Activated naive CD8-positive, alpha-beta T cell treated with anti-CD3 and anti-CD28 coated beads, Interleukin-2, amount 10 ng/mL, durations not matched to agents 7 days and 5 days (primary cell): ENCODE results near the gene SARS1. TPM values are rescaled to one million over a fixed set of nuclear protein-coding genes. Genes with fewer than 3 reads are reported as not detected.

Source experiments
- ATAC-seq: fragments of 150-1000 bp; cut with Tn5 transposase; one replicate; pipeline ENCODE4 v1.10.0; 2021; ENCODE audit warnings: low read depth, moderate library complexity
- POLR2A ChIA-PET: fragments of 350-600 bp; sonication (Branson Sonifier 250); formaldehyde crosslinking; loops from one replicate; lab custom pipeline; 2021; ENCODE audit warnings: antibody characterized with exemption; lab: Charles Lee
- DNase-seq: peaks from one replicate; pipeline ENCODE4 v3.0.0; 2021
- H3K27ac Mint-ChIP-seq: one replicate; pipeline ENCODE4 v1.8.0; 2022; ENCODE audit warnings: mild to moderate bottlenecking, mixed read lengths
- H3K27me3 Mint-ChIP-seq: one replicate; pipeline ENCODE4 v1.8.0; 2022; ENCODE audit warnings: mild to moderate bottlenecking, moderate library complexity, mixed read lengths
- H3K36me3 Mint-ChIP-seq: one replicate; pipeline ENCODE4 v1.8.0; 2021; ENCODE audit warnings: mild to moderate bottlenecking, mixed read lengths
- H3K4me1 Mint-ChIP-seq: one replicate; pipeline ENCODE4 v1.8.0; 2021; ENCODE audit warnings: mixed read lengths
- H3K4me3 Mint-ChIP-seq: one replicate; pipeline ENCODE4 v1.8.0; 2022; ENCODE audit warnings: mild to moderate bottlenecking, moderate library complexity, mixed read lengths
- H3K9me3 Mint-ChIP-seq: one replicate; pipeline ENCODE4 v1.8.0; 2021; ENCODE audit warnings: mixed read lengths
- total RNA-seq, 2 experiments: library from RNA; stranded (reverse); gene quantifications; one replicate each; pipeline ENCODE4 v1.2.3, GENCODE V29; 2021

Gene SARS1
- total RNA-seq, 2 experiments from 2014 or later = 176 to 184 TPM

DNA sequence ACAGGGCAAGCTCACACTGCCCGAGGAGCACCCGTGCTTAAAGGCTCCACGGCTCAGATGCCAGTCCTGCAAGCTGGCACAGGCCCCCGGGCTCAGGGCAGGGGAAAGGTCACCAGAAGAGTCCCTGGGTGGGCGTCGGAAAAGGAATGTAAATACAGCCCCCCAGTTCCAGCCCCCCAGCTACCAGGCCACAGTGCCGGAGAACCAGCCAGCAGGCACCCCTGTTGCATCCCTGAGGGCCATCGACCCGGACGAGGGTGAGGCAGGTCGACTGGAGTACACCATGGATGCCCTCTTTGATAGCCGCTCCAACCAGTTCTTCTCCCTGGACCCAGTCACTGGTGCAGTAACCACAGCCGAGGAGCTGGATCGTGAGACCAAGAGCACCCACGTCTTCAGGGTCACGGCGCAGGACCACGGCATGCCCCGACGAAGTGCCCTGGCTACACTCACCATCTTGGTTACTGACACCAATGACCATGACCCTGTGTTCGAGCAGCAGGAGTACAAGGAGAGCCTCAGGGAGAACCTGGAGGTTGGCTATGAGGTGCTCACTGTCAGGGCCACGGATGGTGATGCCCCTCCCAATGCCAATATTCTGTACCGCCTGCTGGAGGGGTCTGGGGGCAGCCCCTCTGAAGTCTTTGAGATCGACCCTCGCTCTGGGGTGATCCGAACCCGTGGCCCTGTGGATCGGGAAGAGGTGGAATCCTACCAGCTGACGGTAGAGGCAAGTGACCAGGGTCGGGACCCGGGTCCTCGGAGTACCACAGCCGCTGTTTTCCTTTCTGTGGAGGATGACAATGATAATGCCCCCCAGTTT is 36.9 kb downstream of the SARS1 start:
- Mint-ChIP-seq H3K4me1 (no peaks in the 10 kb centered on the region), H3K4me3 (peak overlapping the region; percentile 44), H3K27me3 (peaks cover 5% of the 10 kb centered on the region), H3K9me3 (no peaks in the 10 kb centered on the region), H3K27ac (no peak overlapping the region), H3K36me3 (no peaks in the 10 kb centered on the region)
- ATAC-seq = no peak
- DNase-seq = no peak
- POLR2A ChIA-PET = interaction anchor here (0.7 to 1.9 kb wide), 4 partner anchors 26 to 233 kb away, joined by 3 to 7 read pairs (median 5); partner anchors contain the start of genes ATXN7L2 and SARS1

DNA sequence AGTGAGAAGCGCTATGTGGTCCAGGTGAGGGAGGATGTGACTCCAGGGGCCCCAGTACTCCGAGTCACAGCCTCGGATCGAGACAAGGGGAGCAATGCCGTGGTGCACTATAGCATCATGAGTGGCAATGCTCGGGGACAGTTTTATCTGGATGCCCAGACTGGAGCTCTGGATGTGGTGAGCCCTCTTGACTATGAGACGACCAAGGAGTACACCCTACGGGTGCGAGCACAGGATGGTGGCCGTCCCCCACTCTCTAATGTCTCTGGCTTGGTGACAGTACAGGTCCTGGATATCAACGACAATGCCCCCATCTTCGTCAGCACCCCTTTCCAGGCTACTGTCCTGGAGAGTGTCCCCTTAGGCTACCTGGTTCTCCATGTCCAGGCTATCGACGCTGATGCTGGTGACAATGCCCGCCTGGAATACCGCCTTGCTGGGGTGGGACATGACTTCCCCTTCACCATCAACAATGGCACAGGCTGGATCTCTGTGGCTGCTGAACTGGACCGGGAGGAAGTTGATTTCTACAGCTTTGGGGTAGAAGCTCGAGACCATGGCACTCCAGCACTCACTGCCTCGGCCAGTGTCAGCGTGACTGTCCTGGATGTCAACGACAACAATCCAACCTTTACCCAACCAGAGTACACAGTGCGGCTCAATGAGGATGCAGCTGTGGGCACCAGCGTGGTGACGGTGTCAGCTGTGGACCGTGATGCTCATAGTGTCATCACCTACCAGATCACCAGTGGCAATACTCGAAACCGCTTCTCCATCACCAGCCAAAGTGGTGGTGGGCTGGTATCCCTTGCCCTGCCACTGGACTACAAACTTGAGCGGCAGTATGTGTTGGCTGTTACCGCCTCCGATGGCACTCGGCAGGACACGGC is 37.8 kb downstream of the SARS1 start:
- Mint-ChIP-seq H3K9me3 (no peaks in the 10 kb centered on the region), H3K4me1 (no peaks in the 10 kb centered on the region), H3K36me3 (no peaks in the 10 kb centered on the region), H3K27ac (no peak overlapping the region), H3K27me3 (peaks cover 3% of the 10 kb centered on the region), H3K4me3 (no peak overlapping the region)
- no peak for ATAC-seq
- POLR2A ChIA-PET = interaction anchor here (2.3 kb wide), 1 partner anchor 37 kb away, joined by 8 read pairs; the partner anchor contains the start of gene SARS1
- DNase-seq = no peak

DNA sequence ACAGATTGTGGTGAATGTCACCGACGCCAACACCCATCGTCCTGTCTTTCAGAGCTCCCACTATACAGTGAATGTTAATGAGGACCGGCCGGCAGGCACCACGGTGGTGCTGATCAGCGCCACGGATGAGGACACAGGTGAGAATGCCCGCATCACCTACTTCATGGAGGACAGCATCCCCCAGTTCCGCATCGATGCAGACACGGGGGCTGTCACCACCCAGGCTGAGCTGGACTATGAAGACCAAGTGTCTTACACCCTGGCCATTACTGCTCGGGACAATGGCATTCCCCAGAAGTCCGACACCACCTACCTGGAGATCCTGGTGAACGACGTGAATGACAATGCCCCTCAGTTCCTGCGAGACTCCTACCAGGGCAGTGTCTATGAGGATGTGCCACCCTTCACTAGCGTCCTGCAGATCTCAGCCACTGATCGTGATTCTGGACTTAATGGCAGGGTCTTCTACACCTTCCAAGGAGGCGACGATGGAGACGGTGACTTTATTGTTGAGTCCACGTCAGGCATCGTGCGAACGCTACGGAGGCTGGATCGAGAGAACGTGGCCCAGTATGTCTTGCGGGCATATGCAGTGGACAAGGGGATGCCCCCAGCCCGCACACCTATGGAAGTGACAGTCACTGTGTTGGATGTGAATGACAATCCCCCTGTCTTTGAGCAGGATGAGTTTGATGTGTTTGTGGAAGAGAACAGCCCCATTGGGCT is 38.6 kb downstream of the SARS1 start:
- POLR2A ChIA-PET = interaction anchor here (2.3 kb wide), 1 partner anchor 38 kb away, joined by 8 read pairs; the partner anchor contains the start of gene SARS1
- H3K27ac Mint-ChIP-seq = no peak overlapping the region
- ATAC-seq (no peak), DNase-seq (no peak)
- H3K4me3 Mint-ChIP-seq = no peak overlapping the region
- H3K9me3 Mint-ChIP-seq = no peaks in the 10 kb centered on the region
- no peaks in the 10 kb centered on the region for H3K4me1 Mint-ChIP-seq
- H3K36me3 Mint-ChIP-seq = no peaks in the 10 kb centered on the region
- no peaks in the 10 kb centered on the region for H3K27me3 Mint-ChIP-seq

DNA sequence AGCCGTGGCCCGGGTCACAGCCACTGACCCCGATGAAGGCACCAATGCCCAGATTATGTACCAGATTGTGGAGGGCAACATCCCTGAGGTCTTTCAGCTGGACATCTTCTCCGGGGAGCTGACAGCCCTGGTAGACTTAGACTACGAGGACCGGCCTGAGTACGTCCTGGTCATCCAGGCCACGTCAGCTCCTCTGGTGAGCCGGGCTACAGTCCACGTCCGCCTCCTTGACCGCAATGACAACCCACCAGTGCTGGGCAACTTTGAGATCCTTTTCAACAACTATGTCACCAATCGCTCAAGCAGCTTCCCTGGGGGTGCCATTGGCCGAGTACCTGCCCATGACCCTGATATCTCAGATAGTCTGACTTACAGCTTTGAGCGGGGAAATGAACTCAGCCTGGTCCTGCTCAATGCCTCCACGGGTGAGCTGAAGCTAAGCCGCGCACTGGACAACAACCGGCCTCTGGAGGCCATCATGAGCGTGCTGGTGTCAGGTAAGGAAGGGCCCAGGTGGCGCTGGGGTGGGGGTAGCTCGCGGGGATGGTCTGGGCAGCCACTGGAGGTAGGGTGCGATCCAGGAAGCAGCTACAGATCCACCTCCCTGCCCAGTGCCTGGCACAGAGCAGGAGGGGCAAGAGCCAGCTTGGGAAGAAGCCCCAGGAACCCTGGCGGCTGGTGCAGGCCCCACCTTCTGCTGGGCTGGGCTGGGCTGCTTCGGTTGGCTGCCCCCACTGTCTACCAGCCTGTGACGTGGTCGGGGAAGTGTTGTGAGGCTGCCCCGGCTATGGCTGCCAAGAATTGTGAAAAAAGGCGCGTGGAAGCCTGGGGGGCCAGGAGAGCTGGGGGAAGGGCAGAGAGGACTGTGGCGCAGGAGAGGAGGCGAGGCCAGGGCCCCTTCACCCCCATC is 39.4 kb downstream of the SARS1 start:
- H3K4me3 Mint-ChIP-seq = no peak overlapping the region
- no peaks in the 10 kb centered on the region for H3K4me1 Mint-ChIP-seq
- POLR2A ChIA-PET = interaction anchor here (1.0 to 2.3 kb wide), 2 partner anchors 39 to 145 kb away, joined by 3 to 8 read pairs; partner anchors contain the start of genes SARS1 and SORT1
- no peaks in the 10 kb centered on the region for H3K36me3 Mint-ChIP-seq
- no peak overlapping the region for H3K27ac Mint-ChIP-seq
- no peaks in the 10 kb centered on the region for H3K27me3 Mint-ChIP-seq
- no peaks in the 10 kb centered on the region for H3K9me3 Mint-ChIP-seq
- DNase-seq (no peak), ATAC-seq (no peak)

DNA sequence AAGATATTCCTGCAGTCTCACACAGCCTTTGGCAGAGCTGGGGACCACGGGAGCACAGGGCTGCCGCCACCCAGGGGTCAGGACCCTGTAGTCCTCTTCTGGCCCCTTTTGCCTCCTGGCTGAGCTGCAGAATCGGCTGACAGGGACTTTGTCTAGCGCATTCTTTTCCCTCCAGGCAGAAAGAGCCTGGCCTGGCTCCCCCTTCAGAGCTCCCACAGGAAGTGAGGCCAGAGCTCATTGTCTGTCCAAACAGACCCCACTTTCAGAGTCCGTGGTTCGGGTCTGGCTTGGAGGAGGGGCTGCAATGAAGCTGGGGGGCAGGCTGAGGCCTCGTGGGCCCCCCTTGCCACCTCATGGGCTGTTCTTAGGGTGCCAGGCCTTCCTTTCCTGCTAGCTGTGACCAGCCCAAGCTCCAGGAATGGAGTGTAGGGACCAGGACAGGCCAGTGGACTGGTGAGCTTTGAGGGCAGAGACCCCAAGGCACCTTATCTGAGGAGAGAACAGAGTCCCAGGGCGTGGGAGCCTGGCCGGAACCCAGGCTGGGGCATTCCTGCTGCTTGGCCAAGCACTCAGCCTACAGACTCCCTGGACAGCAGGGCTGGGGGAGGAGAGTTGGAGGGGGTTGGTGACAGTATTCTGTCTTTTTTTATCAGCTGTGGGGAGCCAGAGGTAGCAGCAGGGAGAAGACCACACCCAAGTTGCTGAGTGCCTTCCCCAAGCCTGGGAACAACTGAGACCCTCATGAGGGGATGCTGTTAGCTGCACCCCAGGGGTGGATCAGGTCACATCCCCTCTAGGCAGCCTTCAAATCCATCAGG is 40.3 kb downstream of the SARS1 start:
- DNase-seq = no peak
- H3K4me3 Mint-ChIP-seq = no peak overlapping the region
- POLR2A ChIA-PET = interaction anchor here (1.0 to 2.3 kb wide), 2 partner anchors 40 to 144 kb away, joined by 3 to 8 read pairs; partner anchors contain the start of genes SARS1 and SORT1
- H3K27me3 Mint-ChIP-seq = no peaks in the 10 kb centered on the region
- H3K4me1 Mint-ChIP-seq = no peaks in the 10 kb centered on the region
- no peak for ATAC-seq
- no peaks in the 10 kb centered on the region for H3K36me3 Mint-ChIP-seq
- no peak overlapping the region for H3K27ac Mint-ChIP-seq
- no peaks in the 10 kb centered on the region for H3K9me3 Mint-ChIP-seq

DNA sequence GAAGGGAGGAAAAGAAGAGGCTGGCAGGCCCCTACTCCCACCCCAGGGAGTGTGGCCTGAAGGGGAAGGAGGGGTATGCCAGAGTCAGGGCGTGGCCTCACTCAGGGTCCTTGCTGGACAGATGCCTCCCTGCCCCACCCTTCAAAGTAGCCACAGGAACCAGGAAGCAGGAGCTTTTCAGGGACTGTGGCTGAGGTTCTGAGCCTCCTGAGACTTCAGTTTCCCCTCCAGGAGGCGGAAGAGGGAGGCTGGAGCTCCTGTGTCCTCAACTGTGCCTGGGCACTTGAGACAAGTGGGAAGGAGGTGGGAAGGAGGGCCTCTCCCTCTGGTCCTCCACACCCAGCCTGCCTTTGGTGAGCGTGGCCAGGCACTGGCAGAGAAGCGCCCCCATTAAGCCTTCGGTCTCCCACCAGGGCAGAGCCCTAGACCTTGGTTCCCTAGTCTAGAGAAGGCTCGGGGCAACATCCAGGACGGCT is 40.9 kb downstream of the SARS1 start:
- ATAC-seq (no peak), DNase-seq (no peak)
- Mint-ChIP-seq H3K27me3 (no peaks in the 10 kb centered on the region), H3K36me3 (no peaks in the 10 kb centered on the region), H3K27ac (no peak overlapping the region), H3K4me3 (no peak overlapping the region), H3K4me1 (no peaks in the 10 kb centered on the region), H3K9me3 (no peaks in the 10 kb centered on the region)
- POLR2A ChIA-PET = no interaction called here

DNA sequence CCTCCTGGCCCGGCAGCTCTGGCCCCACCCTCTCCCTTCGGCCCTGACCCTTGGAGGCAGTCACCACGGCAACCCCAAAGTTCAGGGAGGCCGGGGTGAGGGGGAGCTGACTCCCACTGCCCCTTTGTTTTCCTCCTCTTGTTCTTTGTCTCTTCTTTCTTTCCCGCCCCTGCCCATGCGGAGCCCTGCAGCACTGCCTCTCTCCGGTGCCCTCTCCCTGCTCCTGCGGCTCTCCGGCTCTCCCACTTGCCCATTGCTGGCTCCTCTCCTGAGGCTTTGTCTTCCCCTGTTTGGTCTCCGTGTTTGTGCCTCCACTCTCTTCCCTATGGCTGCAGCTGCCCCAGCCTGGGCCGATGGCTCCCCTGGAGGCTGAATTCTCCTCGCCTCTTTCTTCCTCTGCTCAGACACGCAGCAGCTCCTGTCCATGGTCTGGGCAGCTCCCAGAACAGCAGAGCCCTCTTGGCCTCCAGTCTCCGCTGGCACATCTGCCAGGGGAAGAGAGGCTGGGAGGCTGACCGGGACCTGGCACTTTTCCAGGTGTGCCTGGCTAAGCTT is 41.5 kb downstream of the SARS1 start:
- Mint-ChIP-seq H3K9me3 (no peaks in the 10 kb centered on the region), H3K4me3 (no peak overlapping the region)

DNA sequence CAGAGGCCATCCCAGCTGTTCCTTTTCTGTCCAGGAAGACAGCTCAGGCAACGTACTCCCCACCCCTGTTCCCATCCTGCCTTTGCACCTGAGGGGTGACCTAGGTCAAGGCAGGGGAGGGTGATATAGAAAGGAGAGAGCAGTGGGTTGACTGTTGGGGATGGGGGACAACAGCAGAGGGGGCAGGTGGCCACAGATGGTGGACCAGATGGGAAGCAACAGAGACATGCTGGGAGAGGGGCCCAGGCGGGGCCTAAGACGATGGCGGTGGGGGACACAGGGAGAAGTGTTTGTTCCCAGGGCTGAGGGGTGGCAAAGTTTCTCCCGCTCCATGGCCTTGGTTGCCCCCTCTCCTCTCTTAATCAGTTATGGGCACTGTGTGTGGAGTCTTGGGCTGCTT is 42.0 kb downstream of the SARS1 start:
- H3K9me3 Mint-ChIP-seq = no peaks in the 10 kb centered on the region

More for the DNA sequence above, 41.5 kb downstream of the SARS1 start:
- no peaks in the 10 kb centered on the region for H3K27me3 Mint-ChIP-seq
- H3K4me1 Mint-ChIP-seq = no peaks in the 10 kb centered on the region
- no peaks in the 10 kb centered on the region for H3K36me3 Mint-ChIP-seq
- no peak overlapping the region for H3K27ac Mint-ChIP-seq
- ATAC-seq (no peak), DNase-seq (no peak)
- POLR2A ChIA-PET = interaction anchor here (0.5 kb wide), 1 partner anchor 113 kb away, joined by 4 read pairs; no protein-coding TSS in a partner anchor

DNA sequence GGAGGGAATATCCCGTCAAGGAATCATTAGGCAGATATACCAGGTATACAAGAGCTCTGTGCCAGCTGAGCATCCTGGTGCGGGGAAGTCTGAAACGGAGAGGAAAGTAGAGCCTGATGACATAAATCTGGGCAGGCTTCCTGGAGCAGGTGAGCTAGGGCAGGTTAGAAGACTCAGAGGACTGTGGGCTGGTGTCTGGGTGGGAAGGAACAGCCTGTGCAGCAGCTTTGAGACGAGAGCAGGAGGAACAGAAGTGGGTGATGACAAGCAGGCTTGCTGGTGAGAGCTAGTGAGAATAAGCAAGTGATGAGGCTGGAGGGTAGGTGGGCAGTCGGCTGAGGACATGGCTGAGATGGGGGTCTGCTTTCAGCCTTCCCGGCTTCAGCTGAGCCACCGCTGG is 42.4 kb downstream of the SARS1 start:
- H3K4me3 Mint-ChIP-seq = no peak overlapping the region
- no peaks in the 10 kb centered on the region for H3K27me3 Mint-ChIP-seq
- peak overlapping the region; percentile 2 for H3K27ac Mint-ChIP-seq
- no peak for ATAC-seq
- POLR2A ChIA-PET = interaction anchor here (0.5 kb wide), 1 partner anchor 112 kb away, joined by 4 read pairs; no protein-coding TSS in a partner anchor
- no peaks in the 10 kb centered on the region for H3K36me3 Mint-ChIP-seq
- H3K4me1 Mint-ChIP-seq = no peaks in the 10 kb centered on the region
- no peak for DNase-seq
- H3K9me3 Mint-ChIP-seq = no peaks in the 10 kb centered on the region

More for the DNA sequence above, 42.0 kb downstream of the SARS1 start:
- H3K27ac Mint-ChIP-seq = peak overlapping the region; percentile 2
- no peak for DNase-seq
- H3K27me3 Mint-ChIP-seq = no peaks in the 10 kb centered on the region
- H3K4me1 Mint-ChIP-seq = no peaks in the 10 kb centered on the region
- no peak overlapping the region for H3K4me3 Mint-ChIP-seq
- no peak for ATAC-seq
- H3K36me3 Mint-ChIP-seq = no peaks in the 10 kb centered on the region
- POLR2A ChIA-PET = interaction anchor here (0.5 kb wide), 1 partner anchor 112 kb away, joined by 4 read pairs; no protein-coding TSS in a partner anchor

DNA sequence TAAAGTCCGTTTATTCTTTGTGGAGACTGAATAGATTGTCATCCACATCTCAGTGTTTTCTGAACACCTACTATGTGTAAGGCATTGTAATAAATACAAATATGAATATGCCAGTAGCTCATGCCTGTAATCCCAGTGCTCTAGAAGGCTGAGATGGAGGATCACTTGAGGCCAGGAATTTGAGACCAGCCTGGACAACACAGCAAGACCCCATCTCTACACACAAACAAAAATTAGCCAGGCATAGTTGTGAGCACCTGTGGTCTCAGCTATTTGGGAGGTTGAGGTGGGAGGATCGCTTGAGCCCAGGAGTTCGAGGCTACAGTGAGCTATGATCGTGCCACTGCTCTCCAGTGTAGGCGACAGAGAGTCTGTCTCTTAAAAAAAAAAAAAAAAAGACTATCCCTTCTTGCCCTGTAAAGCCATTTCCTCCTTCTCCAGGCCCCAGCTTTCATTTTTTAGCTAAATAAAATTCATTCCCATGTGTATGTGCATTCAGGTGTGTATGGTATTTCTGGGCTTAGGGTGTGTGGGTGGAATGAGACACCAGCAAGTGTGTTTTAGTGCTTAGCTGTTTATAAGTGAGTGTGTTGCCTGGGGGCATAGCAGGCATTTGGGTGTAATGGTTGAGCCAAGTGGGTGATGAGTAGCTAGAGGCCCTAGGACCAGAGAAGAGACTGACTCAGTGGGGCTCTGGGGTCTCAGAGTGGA is 43.4 kb downstream of the SARS1 start:
- Mint-ChIP-seq H3K36me3 (no peaks in the 10 kb centered on the region), H3K4me3 (no peak overlapping the region)

More for the DNA sequence above, 43.4 kb downstream of the SARS1 start:
- H3K27ac Mint-ChIP-seq = no peak overlapping the region
- ATAC-seq (no peak), DNase-seq (no peak)
- no peaks in the 10 kb centered on the region for H3K9me3 Mint-ChIP-seq
- POLR2A ChIA-PET = interaction anchor here (1.0 to 1.2 kb wide), 2 partner anchors 8 to 42 kb away, joined by 3 read pairs; partner anchors contain the start of gene CELSR2
- no peaks in the 10 kb centered on the region for H3K27me3 Mint-ChIP-seq
- H3K4me1 Mint-ChIP-seq = no peaks in the 10 kb centered on the region
